ENCODE measurements around the gene SNRPA. TPM values are rescaled to one million over a fixed set of nuclear protein-coding genes. Genes with fewer than 3 reads are reported as not detected.

The SNRPA gene
- total RNA-seq, 2 donors from 2014 or later, result 201 to 290 TPM

DNA sequence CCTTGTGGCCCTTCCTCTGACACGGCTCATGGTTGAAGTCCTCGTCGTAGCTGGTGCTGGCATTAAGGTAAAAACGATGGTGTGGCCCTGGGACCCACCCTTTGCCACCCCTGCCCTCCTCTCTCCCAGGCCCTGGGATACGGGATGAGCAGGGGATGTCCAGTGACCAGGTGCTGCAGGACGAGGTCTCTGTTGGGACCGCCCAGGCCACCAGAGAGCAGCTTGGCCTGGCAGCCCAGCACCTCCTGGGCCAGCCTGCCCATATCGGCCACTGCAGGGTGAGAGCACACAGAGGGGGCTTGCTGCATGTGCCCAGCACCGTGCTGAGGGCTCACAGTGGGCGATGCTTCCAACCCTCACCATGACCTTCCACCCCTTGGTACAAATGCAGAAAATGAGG is 7.1 kb upstream of the SNRPA start:
- Mint-ChIP-seq H3K27ac (no peak overlapping the region), H3K4me3 (no peak overlapping the region), H3K36me3 (ENCODE audit: insufficient read depth in 2 of 2) (no peaks in the 10 kb centered on the region), H3K9me3 (no peaks in the 10 kb centered on the region), H3K27me3 (ENCODE audit: low read depth) (no peaks in the 10 kb centered on the region), H3K4me1 (ENCODE audit: low read depth) (peaks cover 9% of the 10 kb centered on the region)
- ATAC-seq (replicated peaks in 1 of 2) (no peak), DNase-seq (no peak)

DNA sequence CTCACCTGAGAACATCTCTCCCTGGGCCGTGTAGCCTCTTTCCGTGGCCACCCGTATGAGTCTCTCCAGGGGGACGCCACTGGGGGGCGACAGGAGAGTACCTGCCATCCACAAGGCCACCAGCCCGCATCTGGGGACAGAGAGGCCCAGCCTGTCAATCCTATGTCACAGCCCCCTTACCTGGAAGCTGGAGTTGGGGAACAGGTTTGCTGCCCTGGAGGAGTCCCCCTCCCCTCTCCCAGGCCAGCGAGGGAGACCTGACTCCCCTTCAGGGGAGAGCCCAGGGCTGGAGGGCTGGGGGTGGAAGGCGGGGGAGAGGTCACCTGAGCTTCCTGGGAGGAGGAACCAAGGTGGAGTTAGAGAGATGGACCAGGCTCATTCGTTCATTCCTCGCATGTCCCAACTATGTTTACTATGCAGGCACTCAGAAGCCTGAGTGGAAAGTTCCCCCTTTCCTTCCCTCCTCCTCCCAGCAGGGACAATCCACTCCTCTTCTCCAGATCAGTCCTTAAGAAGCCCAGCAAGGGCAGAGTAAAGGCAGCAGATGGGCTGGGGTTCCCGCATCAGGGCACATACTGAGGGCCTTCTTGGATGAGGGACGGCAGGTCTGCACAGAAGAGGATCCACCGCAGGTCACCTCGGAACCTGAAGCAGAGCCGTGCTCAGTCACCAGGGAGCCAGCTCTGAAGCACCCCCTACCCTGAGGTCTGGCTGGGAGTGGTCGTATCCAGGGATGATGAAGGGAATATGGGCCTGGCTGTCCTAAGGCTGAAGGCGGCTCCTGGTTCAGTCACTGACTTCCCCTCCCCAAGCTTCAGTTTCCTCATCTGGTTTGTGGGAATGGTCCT is 6.2 kb upstream of the SNRPA start:
- Mint-ChIP-seq H3K4me3 (no peak overlapping the region), H3K9me3 (no peaks in the 10 kb centered on the region), H3K36me3 (ENCODE audit: insufficient read depth in 2 of 2) (no peaks in the 10 kb centered on the region), H3K27ac (no peak overlapping the region), H3K4me1 (ENCODE audit: low read depth) (peaks cover 17% of the 10 kb centered on the region), H3K27me3 (ENCODE audit: low read depth) (no peaks in the 10 kb centered on the region)
- ATAC-seq (replicated peaks in 1 of 2) (peak; percentile 60 to 62), DNase-seq (peak; percentile 43 to 51)

DNA sequence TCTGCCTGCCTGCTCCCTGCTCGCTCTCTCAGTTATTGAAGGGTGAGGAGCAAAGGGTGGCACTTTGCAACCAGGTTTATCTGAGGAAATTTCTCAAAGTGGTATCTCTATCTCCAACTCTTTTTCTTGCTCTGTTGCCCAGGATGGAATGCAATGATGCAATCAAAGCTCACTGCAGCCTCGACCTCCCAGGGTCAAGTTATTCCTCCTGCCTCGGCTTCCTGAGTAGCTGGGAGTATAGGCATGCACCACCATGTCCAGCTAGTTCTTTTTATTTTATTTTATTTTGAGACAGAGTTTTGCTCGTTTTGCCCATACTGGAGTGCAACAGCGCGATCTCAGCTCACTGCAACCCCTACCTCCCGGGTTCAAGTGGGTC is 5.6 kb upstream of the SNRPA start:
- Mint-ChIP-seq H3K4me1 (ENCODE audit: low read depth) (peaks cover 22% of the 10 kb centered on the region), H3K27me3 (ENCODE audit: low read depth) (no peaks in the 10 kb centered on the region), H3K9me3 (no peaks in the 10 kb centered on the region), H3K27ac (no peak overlapping the region), H3K36me3 (ENCODE audit: insufficient read depth in 2 of 2) (peaks cover 0 to 1% of the 10 kb centered on the region in 2 donors), H3K4me3 (no peak overlapping the region)
- DNase-seq (no peak), ATAC-seq (replicated peaks in 1 of 2) (no peak)

DNA sequence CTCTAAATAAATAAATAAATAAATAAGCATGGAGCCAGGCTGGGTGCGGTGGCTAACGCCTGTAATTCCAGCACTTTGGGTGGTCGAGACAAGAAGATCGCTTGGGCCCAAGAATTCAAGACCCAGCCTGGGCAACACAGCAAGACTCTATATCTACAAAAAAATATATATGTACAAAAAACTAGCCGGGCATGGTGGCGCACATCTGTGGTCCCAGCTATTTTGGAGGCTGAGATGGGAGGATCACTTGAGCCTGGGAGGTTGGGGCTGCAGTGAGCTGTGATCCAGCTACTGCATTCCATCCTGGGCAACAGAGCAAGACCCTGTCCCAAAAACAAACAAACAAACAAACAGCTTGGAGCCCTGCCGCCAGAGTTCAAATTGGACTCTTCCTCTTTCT is 3.5 kb upstream of the SNRPA start:
- H3K9me3 Mint-ChIP-seq, result no peaks in the 10 kb centered on the region
- no peaks in the 10 kb centered on the region for H3K27me3 Mint-ChIP-seq (ENCODE audit: low read depth)
- no peak overlapping the region for H3K4me3 Mint-ChIP-seq
- peaks cover 28% of the 10 kb centered on the region for H3K4me1 Mint-ChIP-seq (ENCODE audit: low read depth)
- DNase-seq (no peak), ATAC-seq (replicated peaks in 1 of 2) (no peak)
- H3K36me3 Mint-ChIP-seq (ENCODE audit: insufficient read depth in 2 of 2), result peaks cover 5 to 10% of the 10 kb centered on the region in 2 donors
- no peak overlapping the region for H3K27ac Mint-ChIP-seq

DNA sequence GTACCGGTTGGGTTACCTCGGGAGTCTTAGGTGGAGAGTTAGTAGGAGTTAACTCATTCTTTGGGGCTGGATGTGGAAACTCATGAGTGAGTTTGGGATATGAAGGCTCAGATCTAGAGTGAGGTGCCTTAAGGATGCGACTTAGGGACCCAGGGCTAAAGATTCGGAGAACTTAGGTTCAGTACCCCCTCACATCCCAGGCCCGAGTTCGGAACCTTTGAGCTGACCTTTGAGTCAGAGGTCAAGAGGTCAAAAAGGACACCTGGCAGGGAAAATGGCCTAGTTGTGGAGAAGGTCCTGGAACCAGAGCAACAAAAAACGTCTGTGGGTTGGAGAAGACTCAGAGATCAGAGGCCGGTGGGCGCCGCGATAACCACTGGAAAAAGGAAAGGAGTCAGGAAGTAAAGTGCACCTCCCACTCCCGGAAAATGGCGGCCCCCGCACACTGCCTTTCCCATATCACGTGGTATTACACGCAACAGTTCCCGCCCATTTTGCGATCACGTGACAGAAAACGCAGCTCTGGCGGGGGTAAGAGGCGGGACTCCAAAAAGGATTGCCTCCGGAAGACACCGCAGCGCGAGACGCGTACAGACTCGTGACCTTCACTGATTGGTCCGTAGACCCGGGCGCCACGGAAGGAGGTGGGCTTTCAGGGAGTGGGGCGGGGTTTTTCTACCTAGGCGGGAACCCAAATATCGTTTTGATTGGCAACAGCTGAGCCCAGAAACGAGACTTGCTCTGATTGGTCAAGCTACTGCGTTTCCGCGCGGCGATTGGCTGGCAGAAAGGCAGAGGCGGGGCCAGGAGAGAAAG is 737 bp upstream of the SNRPA start, which contains the start of gene ACTMAP:
ACTMAP (minus strand) TSS at position 420 of the 816 bp plus-strand sequence. CDS start 674 bp downstream, outside the sequence.
- Mint-ChIP-seq H3K27me3 (ENCODE audit: low read depth) (no peaks in the 10 kb centered on the region), H3K27ac (peak within 1 kb of the TSS; percentile 93), H3K4me1 (ENCODE audit: low read depth) (peaks cover 49% of the 10 kb centered on the region), H3K36me3 (ENCODE audit: insufficient read depth in 2 of 2) (peaks cover 15 to 19% of the 10 kb centered on the region in 2 donors), H3K4me3 (peak within 1 kb of the TSS; percentile 91 to 92), H3K9me3 (no peaks in the 10 kb centered on the region)
- DNase-seq, result peak; percentile 99 to 100
- ATAC-seq (replicated peaks in 1 of 2), result peak; percentile 86 to 88

DNA sequence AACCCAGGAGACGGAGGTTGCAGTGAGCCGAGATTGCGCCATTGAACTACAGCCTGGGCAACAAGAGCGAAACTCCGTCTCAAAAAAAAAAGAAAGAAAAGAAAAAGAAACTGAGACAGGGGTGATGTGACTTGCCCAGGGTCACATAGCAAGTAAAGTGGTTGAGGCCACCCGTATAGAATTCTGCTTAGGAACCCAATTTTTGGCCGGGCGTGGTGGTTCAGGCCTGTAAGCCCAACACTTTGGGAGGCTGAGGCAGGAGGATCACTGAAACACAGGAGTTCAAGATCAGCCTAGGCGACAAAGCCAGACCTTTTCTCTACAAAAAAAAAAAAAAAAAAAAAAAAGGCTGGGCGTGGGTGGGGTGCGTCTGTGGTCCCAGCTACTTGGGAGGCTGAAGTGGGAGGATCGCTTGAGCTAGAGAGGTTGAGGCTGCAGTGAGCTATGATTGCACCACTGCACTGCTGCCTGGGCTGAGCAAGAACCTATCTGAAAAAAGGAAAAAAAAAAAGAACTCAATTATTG is 1.3 kb downstream of the SNRPA start:
- peaks cover 20 to 27% of the 10 kb centered on the region in 2 donors for H3K36me3 Mint-ChIP-seq (ENCODE audit: insufficient read depth in 2 of 2)
- no peaks in the 10 kb centered on the region for H3K27me3 Mint-ChIP-seq (ENCODE audit: low read depth)
- peak overlapping the region; percentile 91 to 92 for H3K4me3 Mint-ChIP-seq
- DNase-seq (peak in 1 of 2 donors; percentile 38), ATAC-seq (replicated peaks in 1 of 2) (no peak)
- H3K27ac Mint-ChIP-seq, result peak overlapping the region; percentile 93
- H3K4me1 Mint-ChIP-seq (ENCODE audit: low read depth), result peaks cover 70% of the 10 kb centered on the region
- H3K9me3 Mint-ChIP-seq, result no peaks in the 10 kb centered on the region

DNA sequence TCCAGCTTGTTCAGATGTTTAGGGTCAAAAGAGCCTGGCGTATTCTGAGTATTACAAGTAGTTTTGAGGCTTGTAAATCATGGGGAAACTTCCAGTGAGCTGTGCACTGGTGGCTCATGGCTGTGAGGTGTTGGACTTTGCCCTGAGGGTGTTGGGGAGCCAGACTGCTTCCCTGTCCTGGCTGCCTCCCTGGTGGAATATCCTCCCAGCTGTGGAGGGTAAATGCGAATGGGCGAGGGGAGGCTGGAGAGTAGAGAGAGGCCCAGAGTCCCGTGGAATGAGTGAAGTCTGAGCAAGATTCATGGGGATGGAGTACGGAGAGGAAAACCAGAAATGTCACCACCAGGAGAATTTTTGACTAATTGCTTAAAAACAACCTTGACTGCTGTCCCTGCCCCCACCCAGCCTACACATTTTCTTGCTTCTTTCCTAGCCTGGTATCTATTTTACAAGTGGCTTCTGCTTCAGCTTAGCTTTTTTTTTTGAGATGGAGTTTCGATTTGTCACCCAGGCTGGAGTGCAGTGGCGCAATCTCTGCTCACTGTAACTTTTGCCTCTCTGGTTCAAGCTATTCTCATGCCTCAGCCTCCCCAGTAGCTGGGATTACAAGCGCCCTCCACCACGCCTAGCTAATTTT is 3.7 kb downstream of the SNRPA start:
- no peaks in the 10 kb centered on the region for H3K27me3 Mint-ChIP-seq (ENCODE audit: low read depth)
- H3K36me3 Mint-ChIP-seq (ENCODE audit: insufficient read depth in 2 of 2), result peaks cover 27 to 39% of the 10 kb centered on the region in 2 donors
- H3K27ac Mint-ChIP-seq, result peak overlapping the region; percentile 90
- DNase-seq (peak; percentile 68 to 71), ATAC-seq (replicated peaks in 1 of 2) (peak; percentile 1 to 8)
- H3K4me3 Mint-ChIP-seq, result peak overlapping the region; percentile 83 to 94
- peaks cover 61% of the 10 kb centered on the region for H3K4me1 Mint-ChIP-seq (ENCODE audit: low read depth)
- H3K9me3 Mint-ChIP-seq, result no peaks in the 10 kb centered on the region

DNA sequence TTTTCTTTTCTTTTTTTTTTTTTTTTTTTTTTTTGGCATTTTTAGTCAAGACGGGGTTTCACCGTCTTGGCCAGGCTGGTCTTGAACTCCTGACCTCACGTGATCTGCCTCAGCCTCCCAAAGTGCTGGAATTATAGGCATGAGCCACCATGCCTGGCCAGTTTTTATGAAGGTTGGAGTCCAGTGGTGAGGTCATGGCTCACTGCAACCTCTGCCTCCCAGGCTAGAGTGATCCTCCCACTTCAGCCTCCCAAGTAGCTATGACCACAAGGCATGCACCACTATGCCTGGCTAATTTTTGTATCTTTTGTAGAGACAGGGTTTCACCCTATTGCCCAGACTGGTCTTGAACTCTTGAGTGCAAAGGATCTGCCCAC is 4.2 kb downstream of the SNRPA start:
- H3K27ac Mint-ChIP-seq, result peak overlapping the region; percentile 40
- DNase-seq, result no peak
- H3K4me3 Mint-ChIP-seq, result peak overlapping the region; percentile 59 to 83
- H3K36me3 Mint-ChIP-seq (ENCODE audit: insufficient read depth in 2 of 2), result peaks cover 30 to 43% of the 10 kb centered on the region in 2 donors
- no peaks in the 10 kb centered on the region for H3K9me3 Mint-ChIP-seq
- no peak for ATAC-seq (replicated peaks in 1 of 2)
- no peaks in the 10 kb centered on the region for H3K27me3 Mint-ChIP-seq (ENCODE audit: low read depth)
- H3K4me1 Mint-ChIP-seq (ENCODE audit: low read depth), result peaks cover 61% of the 10 kb centered on the region

DNA sequence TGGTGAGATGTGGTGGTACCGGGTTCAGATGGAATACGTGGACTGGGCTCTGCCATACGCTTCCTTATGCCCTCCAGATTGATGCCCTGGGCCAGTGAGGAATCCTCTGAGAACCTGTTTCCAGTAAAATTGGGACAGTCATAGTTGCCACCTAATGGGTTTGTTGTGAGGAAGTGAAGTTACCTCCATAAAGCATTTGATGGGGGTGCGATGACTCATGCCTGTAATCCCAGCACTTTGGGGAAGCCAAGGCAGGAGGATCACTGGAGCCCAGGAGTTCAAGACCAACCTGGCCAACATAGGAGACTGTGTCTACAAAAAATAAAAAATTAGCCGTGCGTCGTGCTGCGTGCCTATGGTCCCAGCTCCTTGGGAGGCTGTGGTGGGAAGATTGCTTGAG is 4.8 kb downstream of the SNRPA start:
- Mint-ChIP-seq H3K4me1 (ENCODE audit: low read depth) (peaks cover 66% of the 10 kb centered on the region), H3K27me3 (ENCODE audit: low read depth) (no peaks in the 10 kb centered on the region), H3K36me3 (ENCODE audit: insufficient read depth in 2 of 2) (peaks cover 33 to 48% of the 10 kb centered on the region in 2 donors), H3K4me3 (peak overlapping the region; percentile 59 to 83), H3K27ac (peak overlapping the region; percentile 54), H3K9me3 (no peaks in the 10 kb centered on the region)
- no peak for DNase-seq
- no peak for ATAC-seq (replicated peaks in 1 of 2)

DNA sequence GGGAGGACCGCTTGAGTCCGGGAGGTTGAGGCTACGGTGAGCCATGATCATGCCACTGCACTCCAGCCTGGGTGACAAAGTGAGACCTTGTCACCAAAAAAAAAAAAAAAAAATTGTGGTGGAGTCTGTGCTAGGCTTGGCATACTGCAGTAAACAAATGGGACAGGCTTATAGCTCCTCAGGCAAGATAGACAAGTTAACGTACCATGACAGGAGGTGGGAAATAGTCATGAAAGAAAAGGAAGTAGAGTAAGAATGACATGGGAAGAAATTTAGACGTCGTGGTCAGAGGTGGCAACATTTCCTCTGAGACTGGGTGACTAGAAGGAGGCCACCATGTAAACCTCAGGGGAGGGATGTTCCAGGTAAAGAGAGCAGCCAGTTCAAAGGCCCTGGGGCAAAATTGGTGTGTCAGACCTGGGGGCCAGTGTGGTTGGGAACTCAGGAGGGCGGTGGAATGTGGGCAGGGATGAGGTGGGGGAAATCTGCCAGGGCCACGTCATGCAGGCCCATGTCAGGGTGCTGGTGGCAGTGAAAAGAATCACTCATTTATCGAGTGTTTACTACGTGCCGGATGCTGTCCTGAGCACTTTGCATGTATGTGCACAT is 5.6 kb downstream of the SNRPA start:
- Mint-ChIP-seq H3K9me3 (no peaks in the 10 kb centered on the region), H3K4me3 (peak overlapping the region; percentile 59 to 83), H3K36me3 (ENCODE audit: insufficient read depth in 2 of 2) (peaks cover 33 to 49% of the 10 kb centered on the region in 2 donors)

DNA sequence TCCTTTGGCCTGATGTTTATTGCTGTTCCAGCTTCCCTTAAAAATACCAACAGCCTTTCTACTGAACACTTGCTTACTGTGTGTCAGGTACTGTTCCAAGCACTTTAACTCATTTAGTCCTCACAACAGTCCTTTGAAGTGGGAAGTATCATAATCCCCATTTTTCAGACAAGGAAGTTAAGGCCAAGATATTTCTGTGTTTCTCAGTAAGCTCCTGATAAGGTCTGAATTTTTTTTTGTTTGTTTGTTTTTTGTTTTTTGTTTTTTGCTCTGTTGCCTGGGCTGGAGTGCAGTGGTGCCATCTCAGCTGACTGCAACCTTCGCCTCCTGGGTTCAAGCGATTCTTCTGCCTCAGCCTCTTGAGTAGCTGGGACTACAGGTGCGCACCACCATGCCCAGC is 7.5 kb downstream of the SNRPA start:
- no peak for DNase-seq
- no peaks in the 10 kb centered on the region for H3K27me3 Mint-ChIP-seq (ENCODE audit: low read depth)
- peaks cover 35 to 52% of the 10 kb centered on the region in 2 donors for H3K36me3 Mint-ChIP-seq (ENCODE audit: insufficient read depth in 2 of 2)
- H3K27ac Mint-ChIP-seq, result no peak overlapping the region
- peaks cover 80% of the 10 kb centered on the region for H3K4me1 Mint-ChIP-seq (ENCODE audit: low read depth)
- no peaks in the 10 kb centered on the region for H3K9me3 Mint-ChIP-seq
- no peak for ATAC-seq (replicated peaks in 1 of 2)
- H3K4me3 Mint-ChIP-seq, result no peak overlapping the region

More for the DNA sequence above, 5.6 kb downstream of the SNRPA start:
- peak; percentile 58 for ATAC-seq (replicated peaks in 1 of 2)
- DNase-seq, result peak; percentile 58 to 63
- no peaks in the 10 kb centered on the region for H3K27me3 Mint-ChIP-seq (ENCODE audit: low read depth)
- H3K27ac Mint-ChIP-seq, result peak overlapping the region; percentile 54
- peaks cover 73% of the 10 kb centered on the region for H3K4me1 Mint-ChIP-seq (ENCODE audit: low read depth)

DNA sequence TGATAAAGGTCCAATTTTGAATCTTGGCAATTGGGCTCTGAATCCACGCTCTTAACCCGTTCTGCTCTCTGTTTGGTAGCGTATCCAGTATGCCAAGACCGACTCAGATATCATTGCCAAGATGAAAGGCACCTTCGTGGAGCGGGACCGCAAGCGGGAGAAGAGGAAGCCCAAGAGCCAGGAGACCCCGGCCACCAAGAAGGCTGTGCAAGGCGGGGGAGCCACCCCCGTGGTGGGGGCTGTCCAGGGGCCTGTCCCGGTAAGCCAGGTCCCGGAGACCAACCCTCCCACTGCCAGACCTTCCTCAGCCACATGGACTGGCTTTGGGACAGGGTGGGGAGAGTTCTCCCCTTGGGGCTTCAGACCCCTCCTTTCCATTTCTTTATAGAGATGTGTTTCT is 8.3 kb downstream of the SNRPA start:
- H3K9me3 Mint-ChIP-seq, result no peaks in the 10 kb centered on the region
- peaks cover 39 to 59% of the 10 kb centered on the region in 2 donors for H3K36me3 Mint-ChIP-seq (ENCODE audit: insufficient read depth in 2 of 2)
- peaks cover 82% of the 10 kb centered on the region for H3K4me1 Mint-ChIP-seq (ENCODE audit: low read depth)
- H3K27ac Mint-ChIP-seq, result no peak overlapping the region
- no peak for DNase-seq
- no peak overlapping the region for H3K4me3 Mint-ChIP-seq
- H3K27me3 Mint-ChIP-seq (ENCODE audit: low read depth), result no peaks in the 10 kb centered on the region
- ATAC-seq (replicated peaks in 1 of 2), result no peak

Measured in activated T-cell treated with anti-CD3 and anti-CD28 coated beads, Interleukin-2, amount 50 U/mL, for 72 hours (primary cell).